ENCODE results near the gene FYCO1. TPM values are rescaled to one million over a fixed set of nuclear protein-coding genes. Genes with fewer than 3 reads are reported as not detected.
A peak's percentile ranks its signal among the peaks of the same experiment; 100 is the strongest.

FYCO1 gene
- total and polyA plus RNA-seq, 7 experiments from 2014 or later = 0.95 to 27.5 (median 21.5) TPM

- Histone ChIP-seq H3K9me3 (ENCODE audit: control insufficient read depth in 2 of 3, low read length in 3 of 3) (no peaks in the 10 kb centered on the region), H3K4me1 (ENCODE audit: control insufficient read depth in 2 of 2, insufficient read depth in 2 of 2, low read length in 2 of 2) (peaks cover 9 to 62% of the 10 kb centered on the region in 2 donors), H3K27me3 (ENCODE audit: control insufficient read depth in 2 of 2, insufficient read depth in 2 of 2, low read length in 2 of 2) (no peaks in the 10 kb centered on the region), H3K27ac (ENCODE audit: low read depth, low read length) (no peak overlapping the region), H3K4me3 (ENCODE audit: low read length) (no peak overlapping the region), H3K36me3 (ENCODE audit: control insufficient read depth in 2 of 3, insufficient read depth in 3 of 3, low read length in 3 of 3) (peaks cover 10 to 97% (median 32%) of the 10 kb centered on the region in 3 experiments)
- POLR2A ChIA-PET = interaction anchor here (0.7 kb wide), 2 partner anchors 24 to 279 kb away, joined by 3 to 4 read pairs; no protein-coding TSS in a partner anchor
- Mint-ChIP-seq H3K4me1 (peaks cover 11 to 71% (median 23%) of the 10 kb centered on the region in 7 donors), H3K27me3 (no peaks in the 10 kb centered on the region), H3K36me3 (peaks cover 28 to 79% (median 74%) of the 10 kb centered on the region in 5 donors), H3K27ac (peak overlapping the region in 3 of 9 donors; percentile 2 to 78 (median 76)), H3K9me3 (no peaks in the 10 kb centered on the region), H3K4me3 (no peak overlapping the region)
- CTCF ChIA-PET = interaction anchor here (0.6 to 1.3 kb wide), 2 partner anchors 16 to 33 kb away, joined by 4 read pairs; no protein-coding TSS in a partner anchor
- ATAC-seq (no peak), DNase-seq (no peak)
- intact Hi-C loops (cut with micrococcal nuclease) = no loop called here
These were observed 43.2 kb downstream of the FYCO1 start for GRCh38 chr3:45952456-45952855.

DNA sequence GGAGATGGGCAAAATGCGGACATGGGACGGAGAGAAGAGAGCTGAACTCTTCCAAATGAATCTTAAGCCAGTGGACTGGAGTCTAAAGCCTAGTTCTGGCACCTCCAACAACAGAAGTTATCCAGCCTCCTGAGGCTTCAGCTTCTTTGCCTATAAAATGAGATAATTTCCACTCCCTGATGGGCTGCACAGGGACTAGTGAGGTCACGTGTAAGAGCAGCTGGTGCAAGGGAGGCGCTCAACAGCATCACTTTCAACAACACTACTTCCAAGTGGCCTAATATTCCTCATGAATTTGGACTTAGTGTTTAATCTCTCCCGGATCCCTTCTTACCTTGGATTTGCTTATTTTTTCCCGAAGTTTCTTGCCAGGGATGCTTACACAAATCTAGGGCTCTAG, 43.7 kb downstream of the FYCO1 start:
- peaks cover 13 to 98% (median 27%) of the 10 kb centered on the region in 3 experiments for H3K36me3 ChIP-seq (ENCODE audit: control insufficient read depth in 2 of 3, insufficient read depth in 3 of 3, low read length in 3 of 3)
- ChIA-PET CTCF (interaction anchor here (0.6 to 1.3 kb wide), 6 partner anchors 17 to 126 kb away, joined by 3 to 4 read pairs (median 4); no protein-coding TSS in a partner anchor), POLR2A (interaction anchor here (0.7 kb wide), 2 partner anchors 25 to 279 kb away, joined by 3 to 4 read pairs; no protein-coding TSS in a partner anchor)
- H3K36me3 Mint-ChIP-seq = peaks cover 28 to 82% (median 71%) of the 10 kb centered on the region in 5 donors
- no peak overlapping the region for H3K27ac ChIP-seq (ENCODE audit: low read depth, low read length)
- no peak overlapping the region for H3K4me3 ChIP-seq (ENCODE audit: low read length)
- no peaks in the 10 kb centered on the region for H3K27me3 Mint-ChIP-seq
- intact Hi-C loops (cut with micrococcal nuclease) = loop anchor here in 1 of 2 donors (2.0 kb wide), 1 partner anchor 43 kb away; the partner anchor contains the start of gene FYCO1
- peaks cover 9 to 62% of the 10 kb centered on the region in 2 donors for H3K4me1 ChIP-seq (ENCODE audit: control insufficient read depth in 2 of 2, insufficient read depth in 2 of 2, low read length in 2 of 2)
- no peaks in the 10 kb centered on the region for H3K9me3 Mint-ChIP-seq
- H3K27ac Mint-ChIP-seq = peak overlapping the region in 3 of 9 donors; percentile 42 to 89 (median 80)
- H3K27me3 ChIP-seq (ENCODE audit: control insufficient read depth in 2 of 2, insufficient read depth in 2 of 2, low read length in 2 of 2) = no peaks in the 10 kb centered on the region
- DNase-seq (no peak), ATAC-seq (no peak)
- peaks cover 11 to 72% (median 24%) of the 10 kb centered on the region in 7 donors for H3K4me1 Mint-ChIP-seq
- no peaks in the 10 kb centered on the region for H3K9me3 ChIP-seq (ENCODE audit: control insufficient read depth in 2 of 3, low read length in 3 of 3)
- no peak overlapping the region for H3K4me3 Mint-ChIP-seq

DNA sequence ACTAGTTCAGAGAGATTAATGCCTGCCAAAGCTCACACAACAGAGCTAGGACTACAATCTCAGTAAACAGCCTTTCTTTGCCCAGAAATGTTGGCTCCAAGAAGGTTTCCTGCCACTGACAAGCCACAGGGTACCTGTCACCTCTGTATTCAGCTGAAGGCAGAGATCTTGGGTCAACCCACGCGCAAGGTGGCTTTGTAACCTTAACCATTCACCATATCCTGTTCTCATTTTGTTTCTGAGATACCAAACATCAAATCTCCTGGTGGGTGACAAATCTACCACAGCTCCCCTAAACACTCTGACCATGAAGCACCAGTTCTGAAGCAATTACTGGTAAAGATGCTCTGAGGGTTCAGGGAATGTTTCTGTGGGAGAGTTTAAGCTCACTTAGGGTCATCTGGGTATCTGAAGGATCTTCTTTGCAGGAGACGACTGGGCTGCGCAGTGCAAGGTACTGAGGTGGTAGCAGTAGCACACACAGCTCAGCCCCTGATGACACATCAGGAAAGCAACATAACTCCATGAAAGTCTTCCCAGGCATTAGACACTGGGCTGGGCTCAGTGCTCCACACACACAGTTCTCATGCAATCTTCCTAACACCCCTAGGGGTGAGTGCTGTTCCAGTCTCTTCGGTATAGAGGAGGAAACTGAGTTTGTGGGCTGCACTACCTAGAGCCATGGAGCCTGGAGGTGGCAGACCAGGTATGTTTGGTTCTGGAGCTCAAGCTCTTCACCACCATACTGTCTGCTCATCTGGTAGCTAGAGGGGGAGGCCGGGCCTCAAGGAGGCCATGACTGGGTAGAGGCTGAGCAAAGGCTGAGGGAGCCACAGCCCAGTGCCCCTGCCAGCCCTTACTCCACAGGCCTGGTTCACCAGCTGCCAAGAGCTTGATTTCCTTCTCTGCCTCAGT, 44.7 kb downstream of the FYCO1 start:
- peaks cover 9 to 70% of the 10 kb centered on the region in 2 donors for H3K4me1 ChIP-seq (ENCODE audit: control insufficient read depth in 2 of 2, insufficient read depth in 2 of 2, low read length in 2 of 2)
- POLR2A ChIA-PET = interaction anchor here (1.0 kb wide), 1 partner anchor 15 kb away, joined by 3 read pairs; no protein-coding TSS in a partner anchor

DNA sequence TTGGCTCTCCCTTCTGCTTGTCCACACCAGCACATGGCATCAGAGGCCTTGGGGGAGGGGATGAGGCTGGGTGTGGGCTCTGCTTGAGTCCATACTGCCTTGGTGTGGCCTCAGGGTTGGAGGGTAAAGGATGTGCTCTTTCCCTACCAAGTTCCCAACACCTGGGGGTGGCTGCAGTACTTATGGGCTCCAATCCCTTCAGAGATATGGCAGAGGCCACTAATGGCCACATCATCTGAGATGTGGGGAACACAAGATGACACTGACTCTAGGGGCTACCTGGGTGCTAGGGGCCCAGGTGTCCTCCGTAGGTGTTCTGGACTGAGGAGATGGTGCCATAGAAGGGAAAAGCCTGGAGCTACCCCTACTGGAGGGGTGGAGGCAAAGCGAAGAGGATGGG, 45.5 kb downstream of the FYCO1 start:
- ATAC-seq = no peak
- no peak overlapping the region for H3K4me3 ChIP-seq (ENCODE audit: low read length)
- ChIA-PET CTCF (interaction anchor here (1.3 kb wide), 1 partner anchor 129 kb away, joined by 3 read pairs; no protein-coding TSS in a partner anchor), POLR2A (no interaction called here)
- H3K27ac Mint-ChIP-seq = peak overlapping the region in 5 of 9 donors; percentile 28 to 89 (median 75)
- no peaks in the 10 kb centered on the region for H3K27me3 Mint-ChIP-seq
- H3K9me3 Mint-ChIP-seq = peaks cover 0 to 5% (median 0%) of the 10 kb centered on the region in 11 donors
- peak in 1 of 9 donors; percentile 17 for DNase-seq
- no peaks in the 10 kb centered on the region for H3K9me3 ChIP-seq (ENCODE audit: control insufficient read depth in 2 of 3, low read length in 3 of 3)
- H3K4me1 ChIP-seq (ENCODE audit: control insufficient read depth in 2 of 2, insufficient read depth in 2 of 2, low read length in 2 of 2) = peaks cover 9 to 78% of the 10 kb centered on the region in 2 donors
- no peak overlapping the region for H3K27ac ChIP-seq (ENCODE audit: low read depth, low read length)
- no peaks in the 10 kb centered on the region for H3K27me3 ChIP-seq (ENCODE audit: control insufficient read depth in 2 of 2, insufficient read depth in 2 of 2, low read length in 2 of 2)
- H3K36me3 Mint-ChIP-seq = peaks cover 27 to 89% (median 73%) of the 10 kb centered on the region in 5 donors
- peaks cover 13 to 100% (median 27%) of the 10 kb centered on the region in 3 experiments for H3K36me3 ChIP-seq (ENCODE audit: control insufficient read depth in 2 of 3, insufficient read depth in 3 of 3, low read length in 3 of 3)
- H3K4me1 Mint-ChIP-seq = peaks cover 12 to 82% (median 27%) of the 10 kb centered on the region in 7 donors
- intact Hi-C loops (cut with micrococcal nuclease) = loop anchor here in 1 of 2 donors (2.0 kb wide), 1 partner anchor 45 kb away; the partner anchor contains the start of gene FYCO1
- peak overlapping the region in 1 of 10 donors; percentile 8 for H3K4me3 Mint-ChIP-seq

More for the DNA sequence above, 44.7 kb downstream of the FYCO1 start:
- Histone ChIP-seq H3K27ac (ENCODE audit: low read depth, low read length) (no peak overlapping the region), H3K4me3 (ENCODE audit: low read length) (no peak overlapping the region), H3K27me3 (ENCODE audit: control insufficient read depth in 2 of 2, insufficient read depth in 2 of 2, low read length in 2 of 2) (no peaks in the 10 kb centered on the region), H3K9me3 (ENCODE audit: control insufficient read depth in 2 of 3, low read length in 3 of 3) (no peaks in the 10 kb centered on the region), H3K36me3 (ENCODE audit: control insufficient read depth in 2 of 3, insufficient read depth in 3 of 3, low read length in 3 of 3) (peaks cover 13 to 100% (median 27%) of the 10 kb centered on the region in 3 experiments)
- Mint-ChIP-seq H3K36me3 (peaks cover 28 to 85% (median 73%) of the 10 kb centered on the region in 5 donors), H3K27me3 (no peaks in the 10 kb centered on the region), H3K4me1 (peaks cover 11 to 76% (median 25%) of the 10 kb centered on the region in 7 donors), H3K9me3 (peaks cover 0 to 5% (median 0%) of the 10 kb centered on the region in 11 donors), H3K4me3 (peak overlapping the region in 5 of 10 donors; percentile 3 to 63 (median 35)), H3K27ac (peak overlapping the region in 8 of 9 donors; percentile 9 to 89 (median 63))
- CTCF ChIA-PET = interaction anchor here (0.7 to 1.3 kb wide), 6 partner anchors 18 to 128 kb away, joined by 3 to 4 read pairs (median 3); no protein-coding TSS in a partner anchor
- DNase-seq (peak in 5 of 9 donors; percentile 12 to 59 (median 38)), ATAC-seq (peak; percentile 80)
- intact Hi-C loops (cut with micrococcal nuclease) = loop anchor here in 1 of 2 donors (2.0 kb wide), 1 partner anchor 44 kb away; the partner anchor contains the start of gene FYCO1

GRCh38 chr3:45949432-45949831, 46.2 kb downstream of the FYCO1 start:
- no peak overlapping the region for H3K4me3 ChIP-seq (ENCODE audit: low read length)
- H3K27me3 Mint-ChIP-seq = no peaks in the 10 kb centered on the region
- CTCF ChIA-PET = interaction anchor here (1.2 kb wide), 1 partner anchor 9 kb away, joined by 3 read pairs; no protein-coding TSS in a partner anchor
- peaks cover 13 to 97% (median 20%) of the 10 kb centered on the region in 3 experiments for H3K36me3 ChIP-seq (ENCODE audit: control insufficient read depth in 2 of 3, insufficient read depth in 3 of 3, low read length in 3 of 3)
- peaks cover 0 to 5% (median 0%) of the 10 kb centered on the region in 11 donors for H3K9me3 Mint-ChIP-seq
- POLR2A ChIA-PET = interaction anchor here (1.1 kb wide), 1 partner anchor 44 kb away, joined by 3 read pairs; no protein-coding TSS in a partner anchor
- DNase-seq (peak in 1 of 9 donors; percentile 18), ATAC-seq (no peak)
- intact Hi-C loops (cut with micrococcal nuclease) = no loop called here
- no peak overlapping the region for H3K27ac ChIP-seq (ENCODE audit: low read depth, low read length)
- peak overlapping the region in 1 of 10 donors; percentile 35 for H3K4me3 Mint-ChIP-seq
- H3K4me1 ChIP-seq (ENCODE audit: control insufficient read depth in 2 of 2, insufficient read depth in 2 of 2, low read length in 2 of 2) = peaks cover 9 to 85% of the 10 kb centered on the region in 2 donors
- no peaks in the 10 kb centered on the region for H3K9me3 ChIP-seq (ENCODE audit: control insufficient read depth in 2 of 3, low read length in 3 of 3)
- peaks cover 13 to 85% (median 29%) of the 10 kb centered on the region in 7 donors for H3K4me1 Mint-ChIP-seq
- peaks cover 25 to 89% (median 67%) of the 10 kb centered on the region in 5 donors for H3K36me3 Mint-ChIP-seq
- peak overlapping the region in 4 of 9 donors; percentile 73 to 89 (median 78) for H3K27ac Mint-ChIP-seq
- no peaks in the 10 kb centered on the region for H3K27me3 ChIP-seq (ENCODE audit: control insufficient read depth in 2 of 2, insufficient read depth in 2 of 2, low read length in 2 of 2)

DNA sequence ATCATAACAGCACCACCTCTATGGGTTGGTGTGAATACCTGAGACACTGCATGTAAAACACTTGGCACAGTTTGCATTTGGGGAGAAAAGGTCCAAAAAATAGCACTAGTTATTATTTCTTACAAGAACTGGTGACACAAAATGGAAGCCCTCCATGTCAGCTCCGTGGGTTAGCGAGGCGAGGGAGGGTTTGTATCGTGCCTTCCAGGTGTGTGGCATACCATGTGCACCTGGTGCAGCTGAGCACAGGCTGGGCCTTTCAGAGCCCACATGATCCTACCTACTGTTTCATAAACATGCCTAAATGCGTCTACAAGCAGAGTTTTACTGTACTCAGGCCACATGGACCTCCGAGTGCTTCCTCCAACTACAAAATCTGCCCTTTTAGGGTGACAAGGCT, 46.7 kb downstream of the FYCO1 start:
- H3K4me3 ChIP-seq (ENCODE audit: low read length) = no peak overlapping the region
- H3K27me3 ChIP-seq (ENCODE audit: control insufficient read depth in 2 of 2, insufficient read depth in 2 of 2, low read length in 2 of 2) = no peaks in the 10 kb centered on the region
- H3K27ac ChIP-seq (ENCODE audit: low read depth, low read length) = no peak overlapping the region
- Mint-ChIP-seq H3K4me3 (peak overlapping the region in 1 of 10 donors; percentile 44), H3K4me1 (peaks cover 13 to 83% (median 31%) of the 10 kb centered on the region in 7 donors), H3K27me3 (no peaks in the 10 kb centered on the region), H3K9me3 (peaks cover 0 to 5% (median 0%) of the 10 kb centered on the region in 11 donors), H3K36me3 (peaks cover 20 to 83% (median 61%) of the 10 kb centered on the region in 5 donors), H3K27ac (peak overlapping the region in 1 of 9 donors; percentile 89)
- H3K4me1 ChIP-seq (ENCODE audit: control insufficient read depth in 2 of 2, insufficient read depth in 2 of 2, low read length in 2 of 2) = peaks cover 14 to 91% of the 10 kb centered on the region in 2 donors
- no peaks in the 10 kb centered on the region for H3K9me3 ChIP-seq (ENCODE audit: control insufficient read depth in 2 of 3, low read length in 3 of 3)
- CTCF ChIA-PET = interaction anchor here (0.9 to 1.2 kb wide), 2 partner anchors 9 to 129 kb away, joined by 3 to 4 read pairs; no protein-coding TSS in a partner anchor
- H3K36me3 ChIP-seq (ENCODE audit: control insufficient read depth in 2 of 3, insufficient read depth in 3 of 3, low read length in 3 of 3) = peaks cover 13 to 92% (median 15%) of the 10 kb centered on the region in 3 experiments
- no peak for DNase-seq
- intact Hi-C loops (cut with micrococcal nuclease) = no loop called here
- ATAC-seq = no peak
- POLR2A ChIA-PET = interaction anchor here (1.1 kb wide), 1 partner anchor 45 kb away, joined by 3 read pairs; no protein-coding TSS in a partner anchor

All from naive thymus-derived CD4-positive, alpha-beta T cell (primary cell).